Stimulated activated CD4-positive, alpha-beta T cell treated with anti-CD3 and anti-CD28 coated beads, Interleukin-4, amount 100 ng/mL, for 48 hours (primary cell): Measurements from ENCODE around the gene THRB.
"Not testable (repeated sequence)": the region's sequence is repeated elsewhere in the genome, so short reads cannot be mapped to it uniquely, and the experiment has no call there.

ENCODE experiments used
- DNase-seq, 2 donors: peaks; one replicate each; pipeline ENCODE4 v3.0.0-alpha.2; 2020; ENCODE audit warnings: low read depth in 2 of 2

Gene THRB

DNA sequence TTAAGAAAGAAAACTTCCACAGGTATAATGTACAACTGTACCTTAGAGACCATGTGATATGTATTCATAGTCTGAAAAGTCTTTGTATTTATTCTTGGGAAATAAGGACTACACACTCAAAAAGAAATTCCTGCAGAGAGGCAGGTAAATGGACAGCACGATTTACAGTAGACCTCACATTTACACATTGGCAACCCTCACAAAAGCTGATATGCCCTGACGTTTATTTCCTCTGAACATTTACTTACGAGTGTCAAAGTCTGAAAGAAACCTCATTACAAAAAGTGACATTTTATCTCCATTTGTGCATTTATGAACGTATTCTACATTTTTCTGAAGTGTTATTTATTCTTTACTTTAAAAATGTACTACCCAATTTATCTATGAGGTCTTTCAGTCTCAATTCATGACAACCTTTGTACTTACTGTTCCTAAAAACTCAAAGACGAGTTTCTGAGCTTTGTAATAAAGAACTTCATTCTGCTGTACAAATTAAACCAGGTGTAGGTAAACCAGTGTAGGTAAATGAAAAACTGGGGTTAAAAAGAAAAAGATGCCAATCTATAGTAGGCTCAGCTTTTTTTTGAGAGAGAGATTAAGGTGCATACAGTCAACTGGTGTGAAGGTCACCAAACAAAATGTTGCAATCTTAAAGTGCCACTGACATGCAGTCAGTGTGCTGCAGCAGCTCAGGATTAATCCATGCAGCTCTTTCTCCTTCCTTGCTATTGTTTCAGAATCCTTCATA is 44.3 kb downstream of the THRB start:
- no peak for DNase-seq

GRCh38 chr3:24447836-24448235 is 46.8 kb downstream of the THRB start:
- no peak for DNase-seq

- DNase-seq, result no peak
These were observed 48.6 kb downstream of the THRB start for GRCh38 chr3:24446032-24446431.

- no peak for DNase-seq
These were observed 51.2 kb downstream of the THRB start for GRCh38 chr3:24443476-24443875.

DNA sequence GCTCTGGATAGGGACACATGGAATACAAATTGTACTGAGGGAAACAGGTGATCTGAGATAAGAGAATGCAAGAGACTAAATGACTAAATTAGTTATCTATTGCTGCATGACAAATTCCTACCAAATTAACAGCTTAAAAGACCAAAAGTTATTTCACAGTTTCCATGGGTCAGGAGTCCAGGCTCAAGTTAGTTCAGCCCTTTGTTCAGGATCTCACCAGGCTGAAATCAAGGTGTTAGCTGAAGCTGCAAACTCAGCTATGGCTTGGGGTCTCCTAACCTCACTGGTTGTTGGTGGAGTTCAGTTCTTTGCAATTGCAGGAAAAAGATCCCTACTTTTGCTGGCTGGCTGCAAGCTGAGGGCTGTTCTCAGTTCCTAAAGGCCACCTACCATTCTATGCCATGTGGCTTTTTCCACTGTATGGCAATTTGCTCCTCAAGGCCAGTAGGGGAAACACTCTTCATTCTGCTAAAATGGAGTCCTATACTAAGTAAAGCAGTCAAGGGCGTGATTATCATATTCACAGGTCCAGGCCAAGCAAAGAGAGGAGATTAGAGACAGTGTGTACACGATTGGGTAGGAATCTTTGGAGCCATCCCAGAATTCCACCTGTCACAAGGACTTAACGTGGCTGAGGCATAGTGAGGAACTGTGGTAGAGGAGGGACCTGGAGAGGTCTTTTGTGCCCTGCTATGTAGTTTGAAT is 53.7 kb downstream of the THRB start:
- DNase-seq, result no peak

DNA sequence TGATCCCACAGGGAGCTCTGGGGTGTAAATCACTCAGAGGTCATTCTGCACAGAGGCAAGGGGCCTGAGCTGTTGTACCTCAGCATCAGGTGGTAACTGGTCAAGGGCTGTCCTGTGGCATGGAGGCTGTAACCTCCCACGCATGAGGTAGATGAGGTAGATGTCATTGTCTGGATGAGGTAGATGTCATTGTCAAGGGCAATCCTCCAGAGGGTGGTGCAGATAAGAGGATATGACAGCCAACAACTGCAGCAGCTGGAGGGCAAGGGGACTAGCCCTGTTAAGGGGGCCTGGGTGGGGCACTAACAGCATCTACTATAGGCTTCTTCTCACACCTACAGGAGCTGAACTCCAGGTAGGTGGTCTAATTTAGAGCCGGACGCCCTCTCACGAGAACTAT is 55.6 kb downstream of the THRB start:
- DNase-seq, result no peak

DNA sequence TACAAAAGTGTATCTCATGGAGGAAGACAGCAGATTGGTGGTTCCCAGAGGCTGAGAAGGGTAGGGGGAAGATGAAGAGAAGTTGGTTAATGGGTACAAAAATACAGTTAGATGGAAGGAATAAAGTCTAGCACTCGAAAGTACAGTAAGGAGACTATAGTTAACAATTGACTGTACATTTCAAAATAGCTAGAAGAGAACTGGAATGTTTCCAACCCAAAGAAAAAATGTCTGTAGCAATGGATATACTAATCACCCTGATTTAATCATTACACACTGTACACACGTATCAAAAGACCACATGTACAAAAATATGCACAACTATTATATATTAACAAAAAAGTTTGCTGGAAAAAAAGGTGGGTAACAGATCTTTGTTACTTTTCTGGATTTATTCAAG is 57.3 kb downstream of the THRB start:
- no peak for DNase-seq

GRCh38 chr3:24435584-24435983 is 59.1 kb downstream of the THRB start:
- DNase-seq, result no peak

DNA sequence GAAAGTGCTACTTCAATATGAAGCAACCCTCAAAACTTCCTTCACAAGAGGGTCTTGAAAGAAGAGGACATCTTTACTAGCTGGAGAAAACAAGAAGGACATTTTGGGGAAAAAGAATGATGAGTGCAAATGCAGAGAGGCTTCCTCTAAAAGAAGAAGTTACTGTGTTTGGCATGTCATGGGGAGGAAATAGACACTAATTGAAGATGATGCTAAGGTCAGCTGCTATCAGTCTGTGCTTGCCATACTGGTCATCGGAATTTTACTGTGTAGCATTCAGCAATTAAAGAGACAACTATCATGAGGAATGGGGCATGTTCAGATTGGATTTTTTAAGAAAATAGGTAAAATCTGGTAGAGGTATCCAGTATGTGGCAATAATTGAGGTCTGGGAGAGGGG is 60.0 kb downstream of the THRB start:
- DNase-seq, result no peak

- no peak for DNase-seq
These were observed 60.6 kb downstream of the THRB start for GRCh38 chr3:24433838-24434591.

DNA sequence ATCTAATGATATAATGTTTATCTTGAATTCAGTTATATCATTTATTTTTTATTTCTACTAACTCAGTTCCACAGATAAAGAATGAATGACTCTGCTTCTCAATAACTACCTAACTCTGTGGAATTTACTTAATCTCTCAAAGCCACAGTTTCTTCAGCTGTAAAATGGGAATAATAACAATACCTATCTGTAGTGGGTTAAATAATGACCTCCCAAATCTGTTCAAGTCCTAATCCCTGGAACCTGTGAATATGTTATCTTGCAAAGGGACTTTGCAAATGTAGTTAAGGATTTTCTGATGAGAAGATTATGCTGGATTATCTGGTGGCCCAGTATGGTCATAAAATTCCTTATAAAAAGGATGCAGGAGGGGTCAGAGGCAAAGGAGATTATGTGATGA is 61.7 kb downstream of the THRB start:
- no peak for DNase-seq

- DNase-seq, result no peak
These were observed 66.2 kb downstream of the THRB start for GRCh38 chr3:24428481-24428880.

GRCh38 chr3:24426896-24427295 is 67.8 kb downstream of the THRB start:
- DNase-seq, result no peak

GRCh38 chr3:24420829-24421228 is 73.8 kb downstream of the THRB start:
- not testable (repeated sequence) for DNase-seq

GRCh38 chr3:24420224-24420623 is 74.4 kb downstream of the THRB start:
- no peak for DNase-seq

DNA sequence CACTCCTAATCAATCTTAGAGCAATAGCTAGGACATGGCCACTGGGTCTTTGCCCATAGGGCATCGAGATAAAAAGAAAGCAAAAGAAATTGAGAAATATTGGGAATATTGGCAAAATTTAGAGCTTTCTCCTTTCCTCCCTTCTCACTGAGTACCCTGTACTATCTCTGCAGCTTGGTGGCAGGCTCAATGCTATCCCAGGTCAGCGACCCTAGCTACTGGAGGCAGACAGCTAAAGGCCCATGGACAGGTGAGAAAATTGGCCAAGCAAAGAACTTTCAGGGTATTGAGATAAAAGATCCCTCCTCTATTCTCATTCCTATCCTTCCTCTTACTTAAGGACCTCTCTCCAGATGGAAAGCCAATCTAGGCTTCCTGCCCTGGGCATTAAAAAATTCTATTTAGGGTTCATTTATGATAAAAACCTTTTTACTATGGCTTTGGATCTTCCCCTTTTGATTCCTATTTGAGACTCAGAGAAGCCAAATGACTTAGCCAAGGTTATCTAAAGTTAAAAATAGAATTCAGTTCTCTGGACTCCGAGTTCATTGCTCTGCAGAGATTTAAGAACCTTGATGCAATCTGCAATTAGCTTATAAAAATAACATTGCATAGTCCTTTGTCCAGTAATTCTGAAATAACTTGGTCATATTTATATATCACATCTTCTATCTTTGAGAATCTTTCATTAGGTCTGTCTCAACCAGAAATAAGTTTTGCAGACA is 75.4 kb downstream of the THRB start:
- DNase-seq, result no peak

GRCh38 chr3:24417730-24418129 is 76.9 kb downstream of the THRB start:
- no peak for DNase-seq

DNA sequence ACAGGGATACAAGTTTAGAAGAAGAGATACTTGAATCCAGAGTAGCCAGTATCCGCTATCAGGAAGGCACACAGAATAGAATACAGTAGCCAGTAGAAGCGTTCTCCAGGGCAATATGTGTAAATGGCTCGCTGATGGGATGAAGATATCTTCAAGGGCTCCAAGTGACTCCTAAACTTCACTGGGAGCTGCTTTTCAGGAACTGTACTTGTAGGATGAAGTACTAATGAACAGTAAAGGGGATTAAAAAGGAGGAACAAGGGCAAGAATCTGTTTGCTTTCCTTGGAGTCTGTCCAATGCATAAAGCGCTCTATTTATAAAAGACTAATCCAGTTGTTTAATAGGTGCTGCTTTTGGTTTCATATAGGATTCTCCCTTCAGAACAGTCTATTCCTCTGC is 78.4 kb downstream of the THRB start:
- no peak for DNase-seq

GRCh38 chr3:24415824-24416223 is 78.8 kb downstream of the THRB start:
- DNase-seq, result no peak

GRCh38 chr3:24413662-24414061 is 81.0 kb downstream of the THRB start:
- DNase-seq, result not testable (repeated sequence)

GRCh38 chr3:24410860-24411259 is 83.8 kb downstream of the THRB start:
- no peak for DNase-seq
